Esophagus mucosa (tissue), 1 donor: ENCODE results near the gene RDH11. TPM values are rescaled to one million over a fixed set of nuclear protein-coding genes. Genes with fewer than 3 reads are reported as not detected.
"Not testable (repeated sequence)": the region's sequence is repeated elsewhere in the genome, so short reads cannot be mapped to it uniquely, and the experiment has no call there.

Source experiments
- ATAC-seq: fragments of 200-7000 bp; cut with Tn5 transposase; one replicate; pipeline ENCODE4 v1.9.1; 2020
- total RNA-seq: library from RNA; stranded (reverse); gene quantifications from one replicate; pipeline ENCODE4 v1.2.4, GENCODE V29; 2023
- donor health status: DM: yes; HTN: yes; CAD: no.

RDH11 gene, protein sequence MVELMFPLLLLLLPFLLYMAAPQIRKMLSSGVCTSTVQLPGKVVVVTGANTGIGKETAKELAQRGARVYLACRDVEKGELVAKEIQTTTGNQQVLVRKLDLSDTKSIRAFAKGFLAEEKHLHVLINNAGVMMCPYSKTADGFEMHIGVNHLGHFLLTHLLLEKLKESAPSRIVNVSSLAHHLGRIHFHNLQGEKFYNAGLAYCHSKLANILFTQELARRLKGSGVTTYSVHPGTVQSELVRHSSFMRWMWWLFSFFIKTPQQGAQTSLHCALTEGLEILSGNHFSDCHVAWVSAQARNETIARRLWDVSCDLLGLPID
- 60.1 TPM for total RNA-seq

DNA sequence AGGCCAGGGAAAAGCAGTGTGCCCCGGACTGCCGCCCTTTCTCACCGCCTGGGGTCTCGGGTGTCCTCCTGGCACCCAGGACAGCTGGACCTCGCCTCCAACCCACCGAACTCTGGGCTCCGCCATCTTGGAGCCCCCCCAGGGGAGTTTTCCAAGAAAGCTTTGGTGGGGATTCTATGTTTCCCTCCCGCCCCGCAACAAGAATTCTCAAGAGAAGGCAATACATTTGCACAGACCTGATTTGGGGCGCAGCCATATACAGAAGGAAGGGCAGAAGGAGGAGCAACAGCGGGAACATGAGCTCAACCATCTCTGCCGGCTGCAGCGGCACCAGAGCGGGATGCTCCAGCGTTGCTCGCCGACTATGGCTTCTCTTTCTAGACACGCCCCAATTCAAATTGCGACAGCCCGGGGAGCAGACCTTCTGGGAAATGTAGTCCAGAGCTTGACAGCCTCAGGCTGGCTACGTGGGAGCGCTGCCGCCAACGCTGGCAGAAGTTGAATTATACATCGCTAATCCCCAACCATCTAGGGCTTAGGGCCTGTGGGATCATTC is at the start of gene RDH11:
Gene RDH11, minus strand, starts transcription at position 371 of the 556 bp plus-strand sequence. Its CDS starts 61 bp downstream, at position 310.
- peak; percentile 92 for ATAC-seq

DNA sequence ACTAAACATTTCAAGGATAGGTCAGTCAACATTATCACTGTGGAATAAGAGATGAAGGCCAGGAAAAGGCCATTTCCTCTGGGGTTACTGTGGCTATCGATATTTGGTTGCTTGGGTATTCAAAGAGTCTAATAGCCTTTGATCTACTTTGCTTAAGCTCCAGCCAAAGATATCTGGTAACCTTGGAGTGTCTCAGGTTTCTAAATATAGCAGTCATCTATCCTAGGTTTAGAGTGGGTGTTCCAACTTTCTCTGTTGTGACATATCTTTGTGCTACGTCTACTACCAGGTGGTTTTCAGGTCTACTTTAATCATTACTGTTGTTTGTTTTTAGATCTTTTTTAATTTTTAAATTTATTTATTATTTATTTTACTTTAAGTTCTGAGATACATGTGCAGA is 48.5 kb upstream of the RDH11 start:
- no peak for ATAC-seq

DNA sequence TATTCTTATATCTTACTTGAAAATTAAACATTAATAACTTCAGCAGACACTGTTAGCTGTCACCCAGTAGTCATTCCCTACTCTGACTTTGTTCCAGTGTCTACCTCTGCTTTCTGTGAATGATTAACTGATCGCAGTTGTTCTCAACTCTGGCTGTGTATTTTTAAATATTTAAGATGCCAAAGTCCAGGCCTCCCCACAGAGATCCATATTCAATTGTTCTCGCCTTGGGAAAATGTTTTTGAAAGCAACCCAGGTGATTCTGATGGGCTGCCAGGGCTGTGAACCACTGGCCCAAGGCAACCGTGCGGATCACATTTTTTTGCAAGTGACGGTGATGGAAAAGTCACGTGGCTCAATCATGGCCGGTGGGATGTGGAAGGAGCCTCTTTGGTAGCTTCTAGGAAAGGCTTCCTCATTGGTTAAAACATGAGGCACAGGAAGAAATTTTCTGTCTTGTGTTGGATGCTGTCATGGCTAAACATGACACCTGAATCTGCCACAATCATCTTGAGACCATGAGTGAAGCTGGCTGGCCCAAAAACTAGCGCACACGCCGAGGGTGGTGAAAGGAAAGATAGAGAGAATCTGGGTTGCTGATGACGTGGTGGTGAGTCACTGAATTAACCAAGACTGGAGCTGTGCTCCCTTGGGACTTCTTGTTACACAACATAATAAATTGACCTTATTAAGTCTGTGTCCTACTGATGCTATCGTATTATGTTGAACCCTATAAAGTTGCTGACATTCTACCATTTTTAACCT is 43.4 kb upstream of the RDH11 start:
- ATAC-seq = peak; percentile 93

DNA sequence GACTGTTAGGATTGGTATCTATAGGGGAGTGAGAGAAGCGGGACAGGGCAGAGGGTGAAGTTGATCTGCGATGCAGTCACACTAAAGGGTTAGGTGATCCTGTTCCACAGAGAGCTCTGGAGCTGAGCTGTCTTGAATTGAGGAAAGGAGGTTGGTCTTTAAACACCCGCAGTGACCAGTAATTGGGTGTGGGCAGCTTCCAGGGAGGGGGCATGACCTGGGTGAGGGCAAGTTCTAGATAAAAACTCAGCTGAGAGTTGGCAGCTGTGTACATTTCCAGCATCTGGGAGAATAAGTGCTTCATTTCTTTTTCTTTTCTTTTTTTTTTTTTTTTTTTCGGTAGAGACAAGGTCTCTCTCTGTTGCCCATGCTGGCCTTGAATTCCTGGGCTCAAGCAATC is 41.2 kb upstream of the RDH11 start:
- no peak for ATAC-seq

DNA sequence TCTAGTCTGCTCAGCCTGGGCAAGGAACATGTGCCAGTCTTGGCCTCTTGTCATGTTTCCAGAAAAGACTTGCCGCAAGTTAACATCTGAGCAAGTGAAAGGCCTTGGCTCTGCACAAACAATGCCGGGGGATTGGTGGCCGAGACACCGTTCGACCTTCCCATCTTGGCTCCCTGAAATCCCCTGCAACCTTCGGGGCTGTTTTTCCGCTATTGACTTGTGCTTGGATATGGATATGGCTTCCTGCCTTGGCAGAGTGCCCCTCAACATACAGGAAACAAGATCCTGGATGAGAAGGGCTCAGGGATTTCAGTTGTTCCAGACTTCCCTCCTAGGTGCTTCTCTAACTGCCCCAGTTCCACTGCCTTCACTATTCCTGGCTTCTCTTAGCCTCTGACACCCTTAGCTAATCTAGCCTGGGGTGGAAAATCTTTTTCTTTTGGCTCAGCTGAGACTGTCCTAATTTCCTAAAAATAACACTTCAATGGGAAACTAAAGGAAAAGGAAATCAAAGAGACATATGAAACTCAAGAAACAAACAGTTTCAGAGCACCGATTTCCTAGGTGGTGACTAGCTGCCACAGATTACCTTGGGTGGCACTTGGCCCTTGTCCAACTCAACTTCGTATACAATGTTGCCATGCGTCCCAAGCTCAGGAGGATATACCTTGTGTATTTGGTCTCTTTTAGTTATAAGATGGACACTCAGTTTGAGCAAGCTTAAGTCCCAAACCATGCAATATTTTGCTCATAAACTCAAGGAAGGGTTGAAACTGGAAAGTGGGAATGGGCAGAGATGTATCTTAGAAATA is 40.0 kb upstream of the RDH11 start:
- no peak for ATAC-seq

DNA sequence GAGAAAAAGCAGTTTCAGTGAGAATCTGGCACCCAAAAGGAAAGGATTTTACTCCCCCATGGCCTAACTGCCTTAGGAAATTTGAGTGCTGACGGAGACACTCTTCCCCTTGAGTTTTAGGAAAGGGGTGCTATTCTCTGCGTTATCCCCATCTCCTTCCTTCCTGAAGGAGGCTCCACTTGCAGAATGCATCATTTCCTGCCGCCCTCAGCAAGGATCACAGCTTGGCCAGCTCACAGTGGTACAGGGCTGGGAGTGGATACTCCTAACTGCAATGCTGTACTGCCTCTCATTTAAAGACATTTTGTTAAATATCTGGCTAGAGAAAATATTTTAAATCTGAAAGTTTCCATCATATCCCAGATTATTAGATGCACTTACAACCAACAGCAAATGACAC is 39.1 kb upstream of the RDH11 start:
- no peak for ATAC-seq

DNA sequence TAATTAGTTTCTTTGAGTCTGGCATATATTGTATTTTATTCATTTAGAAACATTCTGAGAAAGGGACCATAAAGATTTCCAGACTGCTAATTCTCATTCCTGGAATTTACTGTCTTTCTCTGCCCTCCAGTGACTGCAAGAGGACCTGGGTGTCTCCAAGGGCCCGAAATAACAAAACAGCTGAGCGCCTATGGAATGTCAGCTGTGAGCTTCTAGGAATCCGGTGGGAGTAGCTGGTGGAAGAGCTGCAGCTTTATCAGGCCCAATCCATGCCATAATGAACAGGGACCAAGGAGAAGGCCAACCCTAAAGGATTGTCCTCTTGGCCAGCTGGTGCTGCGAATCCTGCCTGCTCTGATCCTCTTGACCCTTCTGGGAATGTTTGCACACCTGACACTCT is 38.1 kb upstream of the RDH11 start:
- ATAC-seq = no peak

DNA sequence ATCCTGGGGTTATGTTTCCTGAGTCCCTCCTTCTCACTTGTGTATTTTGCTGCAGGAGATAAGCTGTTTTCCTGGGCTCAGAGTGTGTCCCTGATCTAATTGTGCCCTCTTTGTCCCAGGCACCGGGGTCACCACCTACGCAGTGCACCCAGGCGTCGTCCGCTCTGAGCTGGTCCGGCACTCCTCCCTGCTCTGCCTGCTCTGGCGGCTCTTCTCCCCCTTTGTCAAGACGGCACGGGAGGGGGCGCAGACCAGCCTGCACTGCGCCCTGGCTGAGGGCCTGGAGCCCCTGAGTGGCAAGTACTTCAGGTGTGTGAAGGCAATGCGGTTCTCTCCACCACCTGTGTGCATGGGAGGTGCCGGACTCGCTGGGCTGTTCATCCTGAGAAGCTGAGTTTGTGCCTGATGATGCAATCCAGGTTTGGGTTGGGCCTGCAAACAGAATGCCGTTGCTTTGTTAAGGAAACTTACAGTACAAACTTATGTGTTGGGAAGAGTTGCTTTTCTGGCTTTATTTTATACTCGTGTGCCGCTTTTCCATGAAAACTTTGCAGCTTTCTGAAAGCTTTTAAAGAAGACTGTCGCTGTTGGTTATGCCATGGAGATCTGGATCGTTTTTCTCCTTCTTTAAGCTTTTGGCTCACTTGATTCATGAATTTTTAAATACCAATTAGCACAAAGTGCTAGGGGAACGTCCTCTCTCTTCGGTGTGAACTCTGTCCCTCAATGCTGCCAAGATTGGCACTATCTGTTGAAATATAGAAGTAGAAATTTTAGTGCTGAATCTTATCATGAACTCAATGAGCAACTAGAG is 33.7 kb upstream of the RDH11 start:
- peak; percentile 73 for ATAC-seq

DNA sequence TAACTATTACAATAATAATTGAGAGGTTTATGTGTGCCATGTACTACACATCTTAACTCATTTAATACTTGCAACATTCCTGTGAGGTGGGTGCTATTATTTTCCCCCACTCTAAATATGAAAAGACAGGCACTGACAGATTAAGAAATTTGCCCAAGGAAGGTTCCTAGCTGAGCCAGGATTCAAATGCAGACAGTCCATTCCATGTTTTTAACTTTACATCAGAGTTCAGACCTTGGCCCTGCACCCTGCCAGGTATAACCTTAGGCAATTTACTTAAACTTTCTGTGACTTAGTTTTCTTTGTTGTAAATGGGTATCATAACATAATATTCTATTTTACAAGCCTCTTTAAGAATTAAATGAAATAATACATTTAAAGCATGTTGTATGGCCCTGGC is 32.7 kb upstream of the RDH11 start:
- no peak for ATAC-seq

DNA sequence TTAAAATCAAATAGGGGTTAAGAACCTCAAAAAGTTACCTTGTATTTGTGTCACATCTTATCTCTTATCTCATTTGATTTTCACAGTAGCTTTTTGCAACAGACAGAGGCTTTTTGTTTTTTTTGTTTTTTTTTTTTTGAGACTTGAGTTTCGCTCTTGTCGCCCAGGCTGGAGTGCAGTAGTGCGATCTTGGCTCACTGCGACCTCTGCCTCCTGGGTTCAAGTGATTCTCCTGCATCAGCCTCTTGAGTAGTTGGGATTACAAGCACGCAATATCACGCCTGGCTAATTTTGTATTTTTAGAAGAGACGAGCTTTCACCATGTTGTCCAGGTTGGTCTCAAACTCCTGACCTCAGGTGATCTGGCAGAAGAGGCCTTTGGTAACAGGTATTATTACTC is 31.8 kb upstream of the RDH11 start:
- no peak for ATAC-seq

DNA sequence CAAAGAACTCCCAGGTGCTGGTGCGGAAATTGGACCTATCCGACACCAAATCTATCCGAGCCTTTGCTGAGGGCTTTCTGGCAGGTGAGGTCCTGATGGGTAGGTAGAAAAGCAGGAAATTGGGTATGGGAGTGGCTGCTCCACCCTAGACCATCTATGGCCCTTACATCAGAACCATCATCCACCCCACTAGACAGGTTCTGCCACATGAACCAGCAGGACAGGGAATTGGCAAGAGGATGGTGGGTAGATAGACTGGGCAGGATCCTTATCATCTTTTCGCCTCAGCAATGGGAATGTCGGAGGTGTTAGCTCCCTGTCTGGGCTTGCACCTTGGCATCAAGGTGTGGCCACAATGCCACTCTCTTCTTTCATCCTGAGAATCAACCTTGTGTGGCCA is 29.6 kb upstream of the RDH11 start:
- peak; percentile 92 for ATAC-seq

DNA sequence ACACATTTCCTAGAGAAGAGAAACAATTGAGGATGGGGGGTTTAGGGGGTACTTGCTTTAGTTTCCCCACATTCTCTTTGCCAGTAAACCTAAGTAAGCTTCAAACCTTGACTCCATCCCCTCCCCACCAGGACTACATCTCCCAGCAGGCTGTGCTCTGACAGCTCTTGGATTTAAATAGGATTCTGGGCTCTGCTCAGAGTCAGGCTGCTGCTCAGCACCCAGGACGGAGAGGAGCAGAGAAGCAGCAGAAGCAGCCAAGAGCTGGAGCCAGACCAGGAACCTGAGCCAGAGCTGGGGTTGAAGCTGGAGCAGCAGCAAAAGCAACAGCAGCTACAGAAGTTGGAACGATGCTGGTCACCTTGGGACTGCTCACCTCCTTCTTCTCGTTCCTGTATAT is 26.7 kb upstream of the RDH11 start:
- peak; percentile 51 for ATAC-seq

DNA sequence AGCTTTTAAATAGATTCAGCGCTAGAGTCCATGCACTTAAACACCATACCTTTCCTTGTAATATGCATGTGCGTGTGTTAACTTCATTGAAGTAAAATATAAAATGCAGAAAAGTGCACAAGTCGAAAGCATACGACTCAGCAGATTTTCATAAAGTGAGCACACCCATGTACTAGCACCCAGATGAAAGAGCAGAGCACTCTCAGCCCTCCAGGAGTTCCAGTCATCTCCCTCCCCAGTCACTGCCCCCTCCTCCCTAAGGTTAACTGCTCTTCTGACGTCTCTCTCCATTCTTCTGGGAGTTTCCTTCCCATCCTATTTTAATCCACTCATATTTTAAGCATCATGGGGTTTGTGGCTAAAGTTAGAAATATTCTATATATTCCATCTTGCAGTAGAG is 26.3 kb upstream of the RDH11 start:
- ATAC-seq = no peak

DNA sequence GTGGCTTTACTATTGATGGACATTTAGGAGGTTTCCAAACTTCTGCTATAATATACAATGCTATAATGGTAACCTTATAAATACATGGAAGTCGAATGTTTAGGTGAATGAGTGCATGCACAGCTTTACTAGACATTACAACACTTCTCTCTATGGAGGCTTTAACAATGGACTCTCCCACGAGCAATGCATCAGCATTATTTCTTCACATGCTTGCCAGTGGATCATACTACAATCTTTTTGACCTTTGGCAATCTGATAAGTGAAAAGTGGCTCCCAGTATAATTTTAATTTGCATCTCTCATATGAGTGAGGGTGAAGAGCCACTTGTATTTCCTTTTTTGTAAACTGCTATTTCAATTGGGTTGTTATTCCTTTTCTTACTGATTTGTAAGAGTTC is 24.3 kb upstream of the RDH11 start:
- ATAC-seq = no peak

DNA sequence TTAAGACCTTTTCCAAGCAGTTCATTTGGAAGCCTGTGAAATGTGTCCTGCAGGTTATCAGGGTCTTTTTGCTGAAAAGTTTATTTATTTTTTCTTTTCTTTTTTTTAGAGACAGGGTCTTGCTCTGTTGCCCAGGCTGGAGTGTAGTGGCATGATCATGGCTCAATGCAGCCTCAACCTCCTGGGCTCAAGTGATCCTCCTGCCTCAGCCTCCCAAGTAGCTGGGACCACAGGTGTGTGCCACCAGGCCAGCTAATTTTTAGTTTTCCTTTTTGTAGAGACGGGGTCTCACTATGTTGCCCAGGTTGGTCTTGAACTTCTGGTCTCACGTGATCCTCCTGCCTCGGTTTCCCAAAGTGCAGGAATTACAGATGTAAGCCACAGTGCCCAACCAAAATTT is 23.8 kb upstream of the RDH11 start:
- not testable (repeated sequence) for ATAC-seq

DNA sequence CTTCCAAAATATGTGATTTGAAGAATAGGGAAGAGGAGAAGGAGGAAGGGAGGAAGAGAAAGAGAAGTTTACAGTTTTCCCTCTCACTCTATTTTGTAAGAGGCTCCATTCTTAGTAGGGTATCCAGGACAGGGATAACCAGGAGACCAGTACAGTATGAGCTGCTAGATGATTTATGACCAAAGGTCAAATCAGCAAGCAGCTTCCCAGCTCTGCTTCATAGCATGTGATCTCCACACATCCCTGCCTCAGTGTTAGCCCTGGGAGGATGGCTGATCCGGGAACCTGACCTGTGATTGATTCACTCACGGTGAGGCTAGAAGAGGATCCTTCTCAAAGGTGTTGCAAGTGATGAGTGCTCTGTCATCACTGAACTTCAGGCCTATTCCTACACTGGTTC is 22.7 kb upstream of the RDH11 start:
- no peak for ATAC-seq

DNA sequence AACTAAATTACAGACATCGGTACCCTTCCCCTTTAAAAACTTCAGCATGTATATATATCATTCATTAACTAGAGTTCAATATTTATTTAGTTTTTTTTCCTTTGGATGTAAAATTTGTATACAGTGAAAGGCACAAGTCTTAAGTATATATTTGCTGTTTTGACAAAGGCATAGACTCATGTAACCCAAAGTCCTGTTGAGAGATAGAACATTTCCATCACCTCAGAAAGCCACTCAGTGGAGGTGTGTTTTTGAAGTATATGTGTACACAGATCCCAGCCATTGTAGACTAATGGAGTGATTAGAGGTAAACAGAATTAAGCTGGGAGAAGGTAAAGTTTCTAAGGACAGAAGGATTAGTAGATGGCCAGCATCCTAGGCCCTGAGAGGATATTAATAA is 21.5 kb upstream of the RDH11 start:
- ATAC-seq = peak; percentile 28

DNA sequence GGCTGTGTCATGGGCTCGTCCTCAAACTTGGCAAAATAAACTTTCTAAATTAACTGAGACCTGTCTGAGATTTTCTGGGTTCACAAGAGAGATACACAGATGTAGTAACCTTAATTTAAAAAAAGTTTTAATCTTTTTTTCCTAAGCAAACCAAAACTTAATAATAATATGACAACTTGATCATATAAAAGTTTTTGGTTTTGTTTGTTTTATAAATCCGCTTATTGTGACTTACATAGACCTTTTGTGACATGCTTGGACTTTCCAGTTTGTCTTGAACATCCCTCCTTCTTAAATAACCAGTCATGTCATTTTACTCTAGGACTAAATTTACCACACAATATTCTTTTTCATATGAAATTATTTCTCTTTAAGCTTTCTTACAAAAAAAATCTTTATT is 14.6 kb upstream of the RDH11 start:
- ATAC-seq = no peak

DNA sequence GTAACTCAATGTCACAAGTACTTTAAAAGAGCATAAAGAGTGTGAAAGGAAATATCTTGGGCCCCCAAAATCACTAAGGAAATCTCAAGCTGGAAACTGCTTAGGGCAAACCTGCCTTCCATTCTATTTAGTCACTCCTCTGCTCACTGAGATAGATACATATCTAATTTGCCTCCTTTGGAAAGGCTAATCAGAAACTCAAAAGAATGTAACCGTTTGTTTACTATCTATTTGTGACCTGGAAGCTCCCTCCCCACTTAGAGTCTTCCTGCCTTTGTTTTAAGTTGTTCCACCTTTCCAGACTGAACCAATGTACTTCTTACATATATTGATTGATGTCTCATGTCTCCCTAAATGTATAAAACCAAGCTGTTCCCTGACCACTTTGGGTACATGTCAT is 14.2 kb upstream of the RDH11 start:
- ATAC-seq = not testable (repeated sequence)

DNA sequence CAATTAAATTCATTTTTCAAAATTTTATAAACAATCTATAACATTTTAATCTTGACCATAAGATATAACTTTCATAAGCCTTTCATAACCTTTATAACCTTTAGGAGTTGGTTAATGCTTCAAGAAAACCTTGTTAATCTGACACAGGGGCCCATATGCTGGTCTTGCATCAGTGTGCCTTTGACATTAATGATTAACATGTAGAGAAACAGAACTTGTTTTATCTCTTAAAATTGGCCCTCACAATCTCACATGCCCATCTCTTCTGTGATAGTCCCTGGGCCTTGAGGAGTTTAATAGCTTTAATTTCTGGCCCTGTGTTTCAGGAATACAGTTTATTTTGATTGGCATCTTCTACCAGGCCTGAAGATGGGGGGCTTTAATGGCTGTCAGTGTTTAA is 13.8 kb upstream of the RDH11 start:
- not testable (repeated sequence) for ATAC-seq

DNA sequence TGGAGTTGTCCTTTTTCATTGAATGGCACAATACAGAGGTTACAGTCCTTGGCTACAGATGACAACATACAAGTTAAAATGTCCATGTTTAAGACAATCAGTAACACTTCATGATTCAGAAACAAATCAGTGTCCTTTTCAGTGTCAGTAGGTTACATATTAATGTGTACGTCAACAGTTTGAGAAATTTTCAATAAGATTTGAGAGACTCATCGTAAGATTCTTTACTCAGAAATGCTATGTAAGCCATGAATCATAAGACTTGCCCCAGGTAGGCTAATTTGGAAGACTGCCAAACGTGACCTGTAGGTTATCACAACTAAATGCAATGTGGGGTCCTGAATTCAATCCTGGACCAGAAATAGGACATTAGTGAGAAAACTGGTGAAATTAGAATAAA is 9.6 kb upstream of the RDH11 start:
- ATAC-seq = peak; percentile 33

DNA sequence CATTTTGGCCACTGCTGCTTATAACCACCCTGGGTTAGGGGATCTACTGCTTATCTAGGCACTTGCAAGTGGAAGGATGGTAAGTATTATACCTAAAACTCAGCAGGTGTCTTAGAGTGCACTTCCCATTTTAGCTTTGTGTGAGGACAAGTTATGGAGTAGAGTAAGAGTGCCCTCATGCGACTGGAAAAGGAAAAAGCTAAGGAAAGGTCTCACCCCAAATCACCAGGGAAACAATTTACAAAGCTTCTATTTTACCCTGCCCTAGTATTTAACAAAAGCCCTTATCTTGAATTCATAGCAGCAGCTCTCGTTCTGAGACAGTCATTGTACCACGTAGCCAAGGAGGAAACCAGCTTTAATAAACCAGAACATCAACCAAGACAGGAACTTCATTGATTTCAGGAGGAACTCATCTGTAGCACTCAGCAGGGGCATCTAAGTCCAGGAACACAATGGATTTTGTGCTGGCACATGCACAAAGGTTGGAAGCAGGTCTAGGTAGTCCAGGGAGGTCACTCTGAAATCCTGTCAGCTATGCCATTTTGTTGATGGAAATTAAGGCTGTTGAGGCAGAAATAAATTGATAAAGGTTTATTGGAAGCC is 9.0 kb upstream of the RDH11 start:
- ATAC-seq = peak; percentile 83
